A673 (cell line): Measurements from ENCODE around the gene UNC5A. TPM values are rescaled to one million over a fixed set of nuclear protein-coding genes. Genes with fewer than 3 reads are reported as not detected.

Experiments
- BruUV-seq: library from RNA; stranded (reverse); fragments of 400-500 nt; replicated peaks from 2 replicates; lab custom pipeline; 2021; lab: Mats Ljungman, UMichigan
- CTCF ChIA-PET: fragments of 300-600 bp; sonication (Branson Sonifier 250); formaldehyde crosslinking; loops from one replicate; lab custom pipeline; 2022; ENCODE audit warnings: antibody characterized with exemption; lab: Charles Lee
- POLR2A ChIA-PET: fragments of 300-600 bp; sonication (Branson Sonifier 250); formaldehyde crosslinking; loops from one replicate; lab custom pipeline; 2022; ENCODE audit warnings: antibody characterized with exemption; ENCODE audit not compliant: low non-redundant PET; lab: Charles Lee
- DNase-seq: peaks from one replicate; pipeline ENCODE4 v3.0.0-alpha.2; 2015; ENCODE audit warnings: low spot score
- H3K27ac ChIP-seq: fragments of 200-600 bp; sonication (generic); 2 replicates; pipeline ENCODE4 v1.5.1; 2016; ENCODE audit warnings: mixed run types, low read depth, mild to moderate bottlenecking, mixed read lengths, antibody characterized with exemption, low read length; ENCODE audit not compliant: poor library complexity, severe bottlenecking
- H3K27me3 ChIP-seq: fragments of 200-600 bp; sonication (generic); replicated peaks from 2 replicates; pipeline ENCODE4 v1.6.1; 2017; ENCODE audit warnings: mixed run types, low read depth, mild to moderate bottlenecking, mixed read lengths, antibody characterized with exemption, low read length; ENCODE audit not compliant: insufficient read depth, poor library complexity
- H3K36me3 ChIP-seq: fragments of 200-600 bp; sonication (generic); 2 replicates; pipeline ENCODE4 v1.6.1; 2016; ENCODE audit warnings: mixed run types, mild to moderate bottlenecking, mixed read lengths, antibody characterized with exemption, low read length; ENCODE audit not compliant: insufficient read depth, poor library complexity, severe bottlenecking
- H3K4me1 ChIP-seq: fragments of 200-600 bp; sonication (generic); 2 replicates; pipeline ENCODE4 v1.6.1; 2017; ENCODE audit warnings: mixed run types, mild to moderate bottlenecking, mixed read lengths, antibody characterized with exemption, low read length; ENCODE audit not compliant: insufficient read depth, poor library complexity, severe bottlenecking
- H3K4me3 ChIP-seq: fragments of 200-600 bp; sonication (generic); 2 replicates; pipeline ENCODE4 v1.5.1; 2016; ENCODE audit warnings: low read depth, mixed run types, mild to moderate bottlenecking, mixed read lengths, low read length; ENCODE audit not compliant: poor library complexity, severe bottlenecking
- H3K9me3 ChIP-seq: fragments of 200-600 bp; sonication (generic); 2 replicates; pipeline ENCODE4 v1.6.1; 2016; ENCODE audit warnings: mixed run types, low read depth, mild to moderate bottlenecking, mixed read lengths, antibody characterized with exemption, low read length; ENCODE audit not compliant: poor library complexity, severe bottlenecking
- CTCF ChIP-seq: fragments of 300-800, 200-600 bp; sonication (generic); conservative IDR thresholded peaks from 2 replicates; pipeline ENCODE4 v1.5.1; 2017; ENCODE audit warnings: low read depth, mild to moderate bottlenecking, antibody characterized with exemption, low read length, moderate library complexity, mixed read lengths
- EZH2 ChIP-seq: fragments of 200-600 bp; sonication (generic); IDR thresholded peaks from 2 replicates; pipeline ENCODE4 v1.6.1; 2017; ENCODE audit warnings: borderline replicate concordance, low read depth, mild to moderate bottlenecking, mixed read lengths, antibody characterized with exemption, low read length; ENCODE audit not compliant: poor library complexity, severe bottlenecking
- intact Hi-C: fragments of 100-400 bp; cut with micrococcal nuclease; formaldehyde crosslinking; loops from one replicate; pipeline ENCODE4 v1.10.0; 2022; ENCODE audit not compliant: unreplicated experiment
- total RNA-seq: library from RNA; stranded (reverse); gene quantifications from 2 replicates; pipeline ENCODE4 v1.2.3, GENCODE V29; 2021

UNC5A gene
- total RNA-seq, 1 experiment from 2014 or later, result 7.5 TPM

GRCh38 chr5:176902102-176902814 lies 91.9 kb downstream of the UNC5A start:
- intact Hi-C loops, result no loop called here
- TF ChIP-seq CTCF (no peak), EZH2 (no peak)
- no peak for DNase-seq
- no peak overlapping the region for H3K27ac ChIP-seq
- POLR2A ChIA-PET, result no interaction called here
- no peaks in the 10 kb centered on the region for H3K4me1 ChIP-seq
- no peaks in the 10 kb centered on the region for H3K27me3 ChIP-seq
- no peaks in the 10 kb centered on the region for H3K9me3 ChIP-seq
- H3K4me3 ChIP-seq, result no peak overlapping the region
- no TSS peak for BruUV-seq
- H3K36me3 ChIP-seq, result peaks cover 43% of the 10 kb centered on the region
- CTCF ChIA-PET, result no interaction called here

GRCh38 chr5:176902911-176903664 lies 92.7 kb downstream of the UNC5A start:
- Histone ChIP-seq H3K9me3 (no peaks in the 10 kb centered on the region), H3K4me3 (no peak overlapping the region), H3K4me1 (no peaks in the 10 kb centered on the region), H3K27me3 (no peaks in the 10 kb centered on the region), H3K36me3 (peaks cover 51% of the 10 kb centered on the region), H3K27ac (no peak overlapping the region)
- TF ChIP-seq CTCF (no peak), EZH2 (no peak)
- intact Hi-C loops, result no loop called here
- CTCF ChIA-PET, result no interaction called here
- BruUV-seq, result no TSS peak
- POLR2A ChIA-PET, result no interaction called here
- DNase-seq, result no peak

DNA sequence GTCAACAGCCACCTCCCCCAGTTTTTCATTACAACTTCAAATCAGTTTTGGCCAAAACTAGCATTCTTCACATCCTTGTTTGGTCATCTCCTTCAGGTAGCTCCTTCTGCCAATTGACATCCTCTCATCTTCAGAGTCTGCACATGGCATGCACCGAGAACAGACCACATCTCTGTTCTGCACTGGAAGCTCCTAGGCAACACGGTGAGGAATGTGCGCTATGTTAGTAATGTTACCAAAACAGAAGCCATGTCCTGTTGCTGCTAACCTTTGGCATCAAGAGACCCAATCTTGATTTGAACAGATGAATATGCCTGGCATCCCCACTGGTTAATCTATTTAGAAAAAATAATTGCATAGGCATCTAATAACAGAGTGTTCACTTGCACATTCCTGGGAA lies 93.9 kb downstream of the UNC5A start:
- Histone ChIP-seq H3K4me1 (no peaks in the 10 kb centered on the region), H3K36me3 (peaks cover 52% of the 10 kb centered on the region), H3K4me3 (no peak overlapping the region), H3K27ac (no peak overlapping the region), H3K9me3 (no peaks in the 10 kb centered on the region), H3K27me3 (no peaks in the 10 kb centered on the region)
- DNase-seq, result no peak
- TF ChIP-seq CTCF (no peak), EZH2 (no peak)
- ChIA-PET CTCF (no interaction called here), POLR2A (no interaction called here)
- no TSS peak for BruUV-seq
- intact Hi-C loops, result no loop called here
